ENCODE measurements around the gene GALNT9.

GRCh38 chr12:132324173-132324572 lies 5.2 kb downstream of the GALNT9 start:
- TF ChIP-seq, protein P1, sequence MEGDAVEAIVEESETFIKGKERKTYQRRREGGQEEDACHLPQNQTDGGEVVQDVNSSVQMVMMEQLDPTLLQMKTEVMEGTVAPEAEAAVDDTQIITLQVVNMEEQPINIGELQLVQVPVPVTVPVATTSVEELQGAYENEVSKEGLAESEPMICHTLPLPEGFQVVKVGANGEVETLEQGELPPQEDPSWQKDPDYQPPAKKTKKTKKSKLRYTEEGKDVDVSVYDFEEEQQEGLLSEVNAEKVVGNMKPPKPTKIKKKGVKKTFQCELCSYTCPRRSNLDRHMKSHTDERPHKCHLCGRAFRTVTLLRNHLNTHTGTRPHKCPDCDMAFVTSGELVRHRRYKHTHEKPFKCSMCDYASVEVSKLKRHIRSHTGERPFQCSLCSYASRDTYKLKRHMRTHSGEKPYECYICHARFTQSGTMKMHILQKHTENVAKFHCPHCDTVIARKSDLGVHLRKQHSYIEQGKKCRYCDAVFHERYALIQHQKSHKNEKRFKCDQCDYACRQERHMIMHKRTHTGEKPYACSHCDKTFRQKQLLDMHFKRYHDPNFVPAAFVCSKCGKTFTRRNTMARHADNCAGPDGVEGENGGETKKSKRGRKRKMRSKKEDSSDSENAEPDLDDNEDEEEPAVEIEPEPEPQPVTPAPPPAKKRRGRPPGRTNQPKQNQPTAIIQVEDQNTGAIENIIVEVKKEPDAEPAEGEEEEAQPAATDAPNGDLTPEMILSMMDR (conservative IDR thresholded peaks at IDR 0.05 in 1 of 2, IDR thresholded peaks at IDR 0.05 in 1 of 2; ENCODE audit: extremely low read depth in 1 of 2, insufficient read depth in 1 of 2, low read depth in 1 of 2, low read length in 2 of 2), result no peak
- no peak for TF ChIP-seq EZH2 (IDR thresholded peaks at IDR 0.05; ENCODE audit: borderline replicate concordance, low read length)

Measured in mammary epithelial cell (primary cell).